ENCODE data around the gene CARD11.
"Not testable (repeated sequence)": the region's sequence is repeated elsewhere in the genome, so short reads cannot be mapped to it uniquely, and the experiment has no call there.

Gene CARD11

DNA sequence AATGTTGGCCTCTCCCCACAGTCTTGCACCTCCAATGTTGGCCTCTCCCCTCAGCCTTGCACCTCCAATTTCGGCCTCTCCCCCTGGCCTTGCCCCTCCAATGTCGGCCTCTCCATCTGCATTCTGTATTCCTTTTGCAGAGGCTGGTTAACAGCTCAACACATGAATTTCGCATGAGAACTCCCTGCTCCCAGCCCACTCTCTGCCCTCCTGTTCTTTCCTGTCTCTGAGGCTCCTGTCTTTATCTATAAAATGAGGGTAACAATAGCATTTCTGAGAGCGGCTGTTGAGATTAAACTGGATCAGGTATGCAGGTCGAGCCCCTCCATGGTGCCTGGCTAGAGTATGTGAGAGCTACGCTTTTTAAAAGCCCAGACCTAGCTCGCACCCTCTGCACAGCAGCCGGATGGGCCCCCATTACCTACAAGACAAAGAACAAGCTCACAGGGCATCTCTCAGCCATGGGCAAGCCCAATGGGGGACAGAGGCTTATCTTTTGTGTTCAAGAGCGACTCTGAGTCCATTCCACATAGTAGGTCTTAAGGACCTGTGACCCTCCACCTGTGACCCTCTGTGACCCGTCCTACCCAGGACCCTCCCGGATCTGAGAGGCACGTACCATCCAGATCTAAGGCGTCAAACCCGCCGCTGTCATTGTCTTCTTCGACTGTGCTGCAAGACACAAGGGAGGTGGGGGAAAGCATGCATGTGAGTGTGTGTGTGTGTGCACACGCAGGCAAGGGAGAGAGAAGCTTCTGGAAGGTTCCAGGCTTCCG is 117.4 kb downstream of the CARD11 start:
- DNase-seq (ENCODE audit: low read depth in 2 of 2), result no peak

GRCh38 chr7:2924866-2925840 is 118.5 kb downstream of the CARD11 start:
- no peak for DNase-seq (ENCODE audit: low read depth in 2 of 2)

GRCh38 chr7:2923886-2924574 is 119.6 kb downstream of the CARD11 start:
- no peak for DNase-seq (ENCODE audit: low read depth in 2 of 2)

- no peak for DNase-seq (ENCODE audit: low read depth in 2 of 2)
These were observed 120.3 kb downstream of the CARD11 start for GRCh38 chr7:2923291-2923781.

- no peak for DNase-seq (ENCODE audit: low read depth in 2 of 2)
These were observed 120.8 kb downstream of the CARD11 start for GRCh38 chr7:2922866-2923265.

- no peak for DNase-seq (ENCODE audit: low read depth in 2 of 2)
These were observed 121.3 kb downstream of the CARD11 start for GRCh38 chr7:2922348-2922691.

- DNase-seq (ENCODE audit: low read depth in 2 of 2), result no peak
These were observed 121.9 kb downstream of the CARD11 start for GRCh38 chr7:2921653-2922347.

DNA sequence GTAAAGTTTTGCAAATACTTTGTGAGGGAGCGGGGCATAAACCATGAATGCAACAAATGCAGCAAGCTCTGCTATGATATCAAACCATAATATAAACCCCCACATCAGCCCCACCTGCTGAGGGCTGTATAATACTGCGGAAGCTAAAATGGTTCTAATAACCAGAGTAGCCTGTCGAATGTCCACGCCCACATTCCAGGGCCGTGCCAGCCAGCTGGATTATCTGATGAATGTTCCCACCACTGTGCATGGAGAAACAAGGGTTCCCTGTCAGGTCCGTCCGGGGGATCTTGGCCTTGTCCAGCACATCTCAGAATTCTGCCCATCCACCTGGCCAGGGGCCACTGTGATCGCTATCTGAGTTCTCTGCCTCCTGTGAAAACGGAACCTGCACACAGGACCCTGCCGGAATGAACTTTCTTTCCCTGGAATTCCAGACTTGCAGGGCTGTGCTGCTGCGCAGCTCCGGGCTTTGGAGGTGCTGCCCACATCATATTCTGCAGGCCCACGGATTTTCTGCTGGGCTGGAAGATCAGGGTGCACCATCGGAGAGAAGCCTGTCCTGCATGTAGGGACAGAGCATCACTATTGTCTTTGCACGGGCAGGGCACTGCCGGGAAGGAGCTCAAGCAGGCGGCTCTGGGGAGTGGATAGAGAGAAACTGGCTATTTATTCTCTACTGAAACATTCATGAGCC is 122.6 kb downstream of the CARD11 start:
- DNase-seq (ENCODE audit: low read depth in 2 of 2), result no peak

DNA sequence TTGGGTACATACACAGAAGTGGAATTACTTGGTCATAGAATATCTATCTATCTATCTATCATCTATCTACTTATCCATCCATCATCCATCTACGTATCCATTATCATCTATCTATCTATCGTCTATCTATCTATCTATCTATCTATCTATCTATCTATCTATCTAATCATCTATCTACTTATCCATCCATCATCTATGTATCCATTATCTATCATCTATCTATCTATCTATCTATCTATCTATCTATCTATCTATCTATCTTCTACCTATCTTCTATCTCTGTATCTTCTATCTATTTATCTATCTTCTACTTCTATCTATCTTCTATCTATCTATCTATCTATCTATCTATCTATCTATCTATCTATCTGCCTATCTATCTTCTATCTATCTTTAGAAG is 123.2 kb downstream of the CARD11 start:
- DNase-seq (ENCODE audit: low read depth in 2 of 2), result not testable (repeated sequence)

DNA sequence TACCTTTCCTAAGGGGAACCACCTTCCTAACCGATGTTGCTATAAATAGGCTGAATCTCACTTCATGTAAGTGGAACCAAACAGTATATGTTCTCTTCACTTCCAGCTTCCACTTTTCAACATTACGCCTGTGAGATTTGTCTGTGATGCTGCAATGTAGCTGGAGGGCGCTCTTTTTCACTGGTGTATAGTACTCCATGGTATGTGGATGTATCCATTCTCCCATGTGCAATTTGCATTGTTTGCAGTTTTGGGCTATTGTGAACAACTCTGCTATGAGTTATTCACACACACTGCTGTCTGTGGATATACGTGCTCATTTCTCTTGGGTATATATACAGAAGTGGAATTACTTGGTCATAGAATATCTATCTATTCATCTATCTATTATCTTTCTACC is 123.6 kb downstream of the CARD11 start:
- no peak for DNase-seq (ENCODE audit: low read depth in 2 of 2)

DNA sequence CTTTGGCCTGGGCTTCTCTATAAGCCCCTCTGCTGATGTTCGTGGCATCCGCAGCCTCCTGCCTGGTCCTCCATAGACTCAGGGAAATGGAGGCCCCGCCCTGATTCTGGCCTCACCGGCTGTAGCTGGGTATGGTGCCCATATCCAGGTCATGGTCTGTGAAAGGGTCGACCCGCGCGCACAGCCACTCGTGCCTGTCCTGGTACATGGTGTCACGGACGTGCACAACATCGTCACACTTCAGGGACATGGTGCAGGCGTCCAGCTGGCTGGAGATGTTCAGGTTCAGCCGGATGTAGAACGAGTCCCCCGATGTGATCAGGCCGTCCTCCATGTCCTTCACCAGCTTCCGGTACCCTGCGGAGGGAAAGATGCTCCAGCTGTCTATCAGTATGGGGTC is 124.4 kb downstream of the CARD11 start:
- no peak for DNase-seq (ENCODE audit: low read depth in 2 of 2)

- DNase-seq (ENCODE audit: low read depth in 2 of 2), result no peak
These were observed 125.3 kb downstream of the CARD11 start for GRCh38 chr7:2918406-2918805.

DNA sequence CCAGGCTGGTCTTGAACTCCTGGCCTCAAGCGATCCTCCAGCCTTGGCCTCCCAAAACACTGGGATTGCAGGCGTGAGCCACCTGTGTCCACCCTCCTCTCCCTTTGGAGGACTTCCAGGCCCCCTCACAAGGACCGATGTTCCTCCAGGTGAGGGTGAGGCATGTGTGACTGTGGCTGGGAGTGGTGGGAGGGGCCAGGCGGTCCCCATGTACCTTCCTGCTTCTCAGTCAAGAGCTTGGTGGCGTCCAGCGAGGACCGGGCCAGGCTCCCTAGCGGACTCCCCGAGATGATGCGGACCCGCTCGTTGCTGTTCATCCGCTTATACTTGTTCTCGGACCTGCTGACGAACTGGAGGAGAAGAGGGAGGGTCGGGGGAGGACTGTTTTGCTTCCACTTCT is 128.6 kb downstream of the CARD11 start:
- no peak for DNase-seq (ENCODE audit: low read depth in 2 of 2)

DNA sequence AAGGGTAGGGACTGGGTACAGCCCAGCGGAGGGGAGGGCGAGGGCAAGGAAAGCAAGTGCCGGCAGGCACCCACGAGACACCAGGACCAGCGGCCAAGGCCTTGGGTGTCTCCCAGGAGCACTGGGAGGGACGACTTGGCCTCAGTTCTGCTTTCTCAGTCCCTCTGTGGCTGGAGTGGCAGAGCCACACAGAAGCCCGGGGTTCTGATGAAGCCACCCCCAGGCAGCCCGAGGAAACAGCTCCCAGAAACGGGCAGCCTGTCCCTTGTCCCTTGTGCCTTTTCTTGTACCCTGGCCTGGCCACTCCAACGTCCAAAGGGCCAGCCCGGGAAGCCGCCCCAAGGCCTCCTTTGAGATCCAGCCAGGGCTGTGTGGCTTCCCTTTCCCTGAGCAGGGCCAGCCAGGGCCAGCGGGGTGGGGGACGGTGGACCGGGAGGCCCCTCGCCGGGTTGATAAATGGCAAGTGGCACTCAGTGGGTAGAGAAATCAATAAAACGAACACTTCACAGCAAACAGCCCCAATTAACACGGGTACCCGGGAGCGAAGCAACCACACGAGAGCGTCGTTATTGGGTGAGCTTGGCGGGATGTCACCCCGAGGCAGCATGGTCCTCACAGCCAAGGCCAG is 129.8 kb downstream of the CARD11 start:
- no peak for DNase-seq (ENCODE audit: low read depth in 2 of 2)

GRCh38 chr7:2912684-2913439 is 130.8 kb downstream of the CARD11 start:
- DNase-seq (ENCODE audit: low read depth in 2 of 2), result no peak

GRCh38 chr7:2911466-2911865 is 132.2 kb downstream of the CARD11 start:
- DNase-seq (ENCODE audit: low read depth in 2 of 2), result no peak

- no peak for DNase-seq (ENCODE audit: low read depth in 2 of 2)
These were observed 134.1 kb downstream of the CARD11 start for GRCh38 chr7:2909471-2910039.

DNA sequence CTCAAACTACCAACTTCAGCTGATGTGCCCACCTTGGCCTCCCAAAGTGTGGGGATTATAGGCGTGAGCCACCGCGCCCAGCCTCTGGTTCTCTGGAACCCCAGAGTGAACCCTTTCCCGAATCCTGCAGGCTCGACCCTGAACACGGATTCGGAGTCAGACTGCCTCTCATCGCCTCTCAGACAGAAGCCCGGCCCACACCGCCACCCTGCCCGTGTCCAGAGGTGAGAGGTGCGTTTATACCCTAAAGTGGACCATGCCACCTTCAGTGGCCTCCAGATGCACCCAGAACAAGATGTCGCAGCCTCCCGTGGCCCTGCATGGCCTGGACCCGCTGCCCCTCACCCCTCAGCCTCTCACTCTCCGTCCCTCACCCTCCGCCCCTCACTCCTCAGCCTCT is 134.6 kb downstream of the CARD11 start:
- DNase-seq (ENCODE audit: low read depth in 2 of 2), result no peak

- no peak for DNase-seq (ENCODE audit: low read depth in 2 of 2)
These were observed 135.5 kb downstream of the CARD11 start for GRCh38 chr7:2908103-2908683.

All from stimulated activated CD4-positive, alpha-beta T cell treated with anti-CD3 and anti-CD28 coated beads, Interleukin-1b, Interleukin-23, amount 100 ng/mL, for 1 hour (primary cell).